ENCODE results near the gene TBX1. TPM values are rescaled to one million over a fixed set of nuclear protein-coding genes. Genes with fewer than 3 reads are reported as not detected.

Gene TBX1
- total RNA-seq, 4 donors from 2014 or later = 0.65 to 2.7 TPM; not detected in 2

- DNase-seq (ENCODE audit: low spot score) (no peak), ATAC-seq (ENCODE audit: low FRiP score) (no peak)
- TF ChIP-seq CTCF (IDR thresholded peaks at IDR 0.05) = no peak
Measured at GRCh38 chr22:19739448-19739895, 21.1 kb upstream of the TBX1 start.

- TF ChIP-seq CTCF (IDR thresholded peaks at IDR 0.05) = no peak
- ATAC-seq (ENCODE audit: low FRiP score) = no peak
- no peak for DNase-seq (ENCODE audit: low spot score)
Measured at GRCh38 chr22:19739911-19740449, 20.6 kb upstream of the TBX1 start.

GRCh38 chr22:19740586-19740985 is 20.0 kb upstream of the TBX1 start:
- no peak for TF ChIP-seq CTCF (IDR thresholded peaks at IDR 0.05)
- ATAC-seq (ENCODE audit: low FRiP score) (no peak), DNase-seq (ENCODE audit: low spot score) (no peak)

GRCh38 chr22:19741053-19741452 is 19.5 kb upstream of the TBX1 start:
- TF ChIP-seq CTCF (IDR thresholded peaks at IDR 0.05) = no peak
- DNase-seq (ENCODE audit: low spot score) (no peak), ATAC-seq (ENCODE audit: low FRiP score) (no peak)

- ATAC-seq (ENCODE audit: low FRiP score) (no peak), DNase-seq (ENCODE audit: low spot score) (no peak)
- no peak for TF ChIP-seq CTCF (IDR thresholded peaks at IDR 0.05)
Measured at GRCh38 chr22:19742160-19743066, 18.2 kb upstream of the TBX1 start.

GRCh38 chr22:19743081-19743480 is 17.5 kb upstream of the TBX1 start:
- TF ChIP-seq CTCF (IDR thresholded peaks at IDR 0.05) = no peak
- no peak for DNase-seq (ENCODE audit: low spot score)
- no peak for ATAC-seq (ENCODE audit: low FRiP score)

GRCh38 chr22:19743651-19744050 is 16.9 kb upstream of the TBX1 start:
- ATAC-seq (ENCODE audit: low FRiP score) (no peak), DNase-seq (ENCODE audit: low spot score) (no peak)
- TF ChIP-seq CTCF (IDR thresholded peaks at IDR 0.05) = no peak

All from omental fat pad (tissue), 4 donors.